Activated CD4-positive, alpha-beta T cell treated with anti-CD3 and anti-CD28 coated beads, Interleukin-2, amount 10 ng/mL, durations not matched to agents 7 days and 5 days (primary cell): ENCODE results near the gene PIGT. TPM values are rescaled to one million over a fixed set of nuclear protein-coding genes. Genes with fewer than 3 reads are reported as not detected.
A peak's percentile ranks its signal among the peaks of the same experiment; 100 is the strongest.

Experiments used
- CTCF ChIA-PET: fragments of 350-600 bp; sonication (Branson Sonifier 250); formaldehyde crosslinking; loops from one replicate; lab custom pipeline; 2021; ENCODE audit warnings: antibody characterized with exemption; lab: Charles Lee
- POLR2A ChIA-PET: fragments of 350-600 bp; sonication (Branson Sonifier 250); formaldehyde crosslinking; loops from one replicate; lab custom pipeline; 2021; ENCODE audit warnings: antibody characterized with exemption; lab: Charles Lee
- DNase-seq: peaks from one replicate; pipeline ENCODE4 v3.0.0-alpha.2; 2020
- H3K27ac Mint-ChIP-seq: one replicate; pipeline ENCODE4 v1.8.0; 2021; ENCODE audit warnings: mild to moderate bottlenecking, moderate library complexity, mixed read lengths
- H3K27me3 Mint-ChIP-seq: one replicate; pipeline ENCODE4 v1.8.0; 2021; ENCODE audit warnings: mixed read lengths
- H3K36me3 Mint-ChIP-seq: one replicate; pipeline ENCODE4 v1.8.0; 2021; ENCODE audit warnings: low read depth, mixed read lengths
- H3K4me1 Mint-ChIP-seq: one replicate; pipeline ENCODE4 v1.8.0; 2021; ENCODE audit warnings: mixed read lengths
- H3K4me3 Mint-ChIP-seq: one replicate; pipeline ENCODE4 v1.8.0; 2021; ENCODE audit warnings: mild to moderate bottlenecking, moderate library complexity, mixed read lengths
- H3K9me3 Mint-ChIP-seq: one replicate; pipeline ENCODE4 v1.8.0; 2021; ENCODE audit warnings: mixed read lengths
- total RNA-seq, 2 experiments: library from RNA; stranded (reverse); gene quantifications; one replicate each; pipeline ENCODE4 v1.2.3, GENCODE V29; 2021

PIGT gene
- 10 to 100 TPM; 66.3 to 77.9 TPM for total RNA-seq

DNA sequence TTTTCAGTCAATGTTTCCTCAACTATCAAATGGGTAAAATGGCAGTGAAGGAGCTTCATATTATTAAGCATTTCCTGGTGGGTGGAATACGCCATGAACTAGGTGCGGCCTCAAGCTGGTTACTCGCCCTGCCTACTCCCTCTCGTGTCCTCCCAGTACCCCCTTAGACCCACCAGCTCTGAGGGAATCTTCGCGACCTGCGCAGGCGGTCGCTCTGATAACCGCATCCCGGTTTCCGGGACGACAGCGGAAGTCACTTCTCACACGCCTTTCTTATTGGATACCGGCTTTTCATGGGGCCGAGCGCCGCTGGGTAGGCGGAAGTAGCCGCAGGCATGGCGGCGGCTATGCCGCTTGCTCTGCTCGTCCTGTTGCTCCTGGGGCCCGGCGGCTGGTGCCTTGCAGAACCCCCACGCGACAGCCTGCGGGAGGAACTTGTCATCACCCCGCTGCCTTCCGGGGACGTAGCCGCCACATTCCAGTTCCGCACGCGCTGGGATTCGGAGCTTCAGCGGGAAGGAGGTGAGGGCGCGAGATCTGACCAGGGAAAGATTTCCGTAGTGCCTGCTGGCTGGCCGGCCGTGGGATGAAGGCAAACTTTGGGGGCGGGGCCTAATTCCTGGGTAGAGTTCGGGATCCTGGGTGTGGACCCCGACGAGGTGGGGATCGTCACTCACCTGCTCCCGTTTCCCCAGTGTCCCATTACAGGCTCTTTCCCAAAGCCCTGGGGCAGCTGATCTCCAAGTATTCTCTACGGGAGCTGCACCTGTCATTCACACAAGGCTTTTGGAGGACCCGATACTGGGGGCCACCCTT is at the start of gene PIGT:
Gene PIGT, plus strand, starts transcription at position 320 of the 816 bp plus-strand sequence. Its CDS starts 16 bp downstream, at position 336.
- H3K27ac Mint-ChIP-seq: peak within 1 kb of the TSS; percentile 94
- H3K36me3 Mint-ChIP-seq: peaks cover 22% of the 10 kb centered on the region
- peak; percentile 91 for DNase-seq
- no peaks in the 10 kb centered on the region for H3K27me3 Mint-ChIP-seq
- CTCF ChIA-PET: interaction anchor here (1.0 to 1.7 kb wide), 3 partner anchors 21 to 53 kb away, joined by 4 to 10 read pairs (median 8); partner anchors contain the start of gene SYS1
- POLR2A ChIA-PET: interaction anchor here (1.1 kb wide), 1 partner anchor 9 kb away, joined by 3 read pairs; no protein-coding TSS in a partner anchor
- peaks cover 36% of the 10 kb centered on the region for H3K4me1 Mint-ChIP-seq
- peak within 1 kb of the TSS; percentile 93 for H3K4me3 Mint-ChIP-seq
- H3K9me3 Mint-ChIP-seq: no peaks in the 10 kb centered on the region

DNA sequence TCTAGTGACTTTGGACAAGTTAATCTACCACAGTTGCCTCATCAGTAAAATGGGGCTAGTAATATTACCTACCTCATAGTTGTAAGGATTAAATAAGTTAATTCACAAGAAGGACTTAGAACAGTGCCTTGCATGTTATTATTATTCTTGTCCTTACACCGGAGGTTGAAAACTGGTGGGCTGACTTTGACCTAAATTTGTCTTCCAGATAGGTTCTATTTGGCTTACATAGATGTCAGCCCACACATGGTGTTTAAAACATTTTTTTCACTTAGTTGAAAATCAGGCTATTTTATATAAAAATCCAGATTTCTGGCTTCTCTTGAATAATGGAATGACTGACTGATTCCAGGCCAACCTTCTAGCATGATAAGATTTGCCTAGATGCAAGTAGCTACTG is 49.7 kb upstream of the PIGT start:
- Mint-ChIP-seq H3K9me3 (no peaks in the 10 kb centered on the region), H3K27me3 (no peaks in the 10 kb centered on the region), H3K27ac (no peak overlapping the region), H3K4me1 (peaks cover 58% of the 10 kb centered on the region), H3K36me3 (peaks cover 31% of the 10 kb centered on the region), H3K4me3 (no peak overlapping the region)
- ChIA-PET CTCF (interaction anchor here (2.4 to 4.4 kb wide), 2 partner anchors 7 to 71 kb away, joined by 13 to 71 read pairs; no protein-coding TSS in a partner anchor), POLR2A (no interaction called here)
- DNase-seq: no peak

GRCh38 chr20:45366631-45367030 is 49.3 kb upstream of the PIGT start:
- ChIA-PET CTCF (interaction anchor here (1.2 to 2.4 kb wide), 3 partner anchors 63 to 98 kb away, joined by 3 to 13 read pairs (median 4); no protein-coding TSS in a partner anchor), POLR2A (no interaction called here)
- Mint-ChIP-seq H3K4me1 (peaks cover 61% of the 10 kb centered on the region), H3K4me3 (no peak overlapping the region), H3K27ac (no peak overlapping the region), H3K9me3 (no peaks in the 10 kb centered on the region), H3K36me3 (peaks cover 31% of the 10 kb centered on the region), H3K27me3 (no peaks in the 10 kb centered on the region)
- DNase-seq: no peak

GRCh38 chr20:45367126-45367525 is 48.8 kb upstream of the PIGT start:
- CTCF ChIA-PET: interaction anchor here (1.2 to 2.4 kb wide), 3 partner anchors 62 to 98 kb away, joined by 3 to 13 read pairs (median 4); no protein-coding TSS in a partner anchor
- no peak for DNase-seq
- POLR2A ChIA-PET: no interaction called here
- Mint-ChIP-seq H3K9me3 (no peaks in the 10 kb centered on the region), H3K4me3 (no peak overlapping the region), H3K27me3 (no peaks in the 10 kb centered on the region), H3K36me3 (peaks cover 31% of the 10 kb centered on the region), H3K4me1 (peaks cover 62% of the 10 kb centered on the region), H3K27ac (no peak overlapping the region)

GRCh38 chr20:45368221-45368980 is 47.5 kb upstream of the PIGT start:
- ChIA-PET CTCF (interaction anchor here (0.6 to 3.2 kb wide), 7 partner anchors 8 to 484 kb away, joined by 3 to 16 read pairs (median 4); no protein-coding TSS in a partner anchor), POLR2A (no interaction called here)
- Mint-ChIP-seq H3K9me3 (no peaks in the 10 kb centered on the region), H3K4me1 (peaks cover 68% of the 10 kb centered on the region), H3K4me3 (peak overlapping the region; percentile 41), H3K36me3 (peaks cover 35% of the 10 kb centered on the region), H3K27me3 (no peaks in the 10 kb centered on the region), H3K27ac (peak overlapping the region; percentile 78)
- peak; percentile 56 for DNase-seq

DNA sequence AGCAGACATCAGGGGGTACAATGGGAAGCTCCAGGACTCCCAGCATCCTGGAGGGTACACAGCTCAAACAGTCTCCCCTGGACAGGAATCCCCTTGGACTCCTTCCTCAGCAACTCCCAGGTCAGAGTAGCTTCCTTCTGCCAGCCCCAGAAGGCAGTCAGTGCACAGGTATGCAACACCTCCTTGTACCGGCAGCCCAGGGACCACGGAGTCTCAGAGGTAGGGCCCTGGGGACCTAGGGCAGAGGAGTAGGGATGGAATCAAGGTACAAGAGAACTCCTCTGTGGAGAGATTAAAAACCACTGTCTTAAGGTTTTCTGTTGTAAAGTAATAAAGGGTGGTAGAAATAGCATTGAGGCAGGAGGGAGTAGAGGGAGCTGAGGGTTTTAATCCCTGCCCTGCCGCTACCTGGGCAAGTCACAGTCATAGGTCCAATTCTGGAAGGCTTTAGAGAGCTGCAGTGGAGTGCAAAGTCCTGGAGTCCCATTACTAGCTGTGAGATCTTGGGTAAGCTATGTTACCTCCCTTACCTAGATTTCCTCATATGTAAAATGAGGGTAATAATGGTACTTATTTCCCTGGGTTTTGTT is 45.3 kb upstream of the PIGT start:
- Mint-ChIP-seq H3K36me3 (peaks cover 29% of the 10 kb centered on the region), H3K4me1 (peaks cover 64% of the 10 kb centered on the region), H3K27ac (peak overlapping the region; percentile 50), H3K4me3 (no peak overlapping the region), H3K9me3 (no peaks in the 10 kb centered on the region), H3K27me3 (no peaks in the 10 kb centered on the region)
- no peak for DNase-seq
- POLR2A ChIA-PET: no interaction called here
- CTCF ChIA-PET: interaction anchor here (0.6 to 7.4 kb wide), 8 partner anchors 6 to 410 kb away, joined by 3 to 76 read pairs (median 4); partner anchors contain the start of gene SYS1

DNA sequence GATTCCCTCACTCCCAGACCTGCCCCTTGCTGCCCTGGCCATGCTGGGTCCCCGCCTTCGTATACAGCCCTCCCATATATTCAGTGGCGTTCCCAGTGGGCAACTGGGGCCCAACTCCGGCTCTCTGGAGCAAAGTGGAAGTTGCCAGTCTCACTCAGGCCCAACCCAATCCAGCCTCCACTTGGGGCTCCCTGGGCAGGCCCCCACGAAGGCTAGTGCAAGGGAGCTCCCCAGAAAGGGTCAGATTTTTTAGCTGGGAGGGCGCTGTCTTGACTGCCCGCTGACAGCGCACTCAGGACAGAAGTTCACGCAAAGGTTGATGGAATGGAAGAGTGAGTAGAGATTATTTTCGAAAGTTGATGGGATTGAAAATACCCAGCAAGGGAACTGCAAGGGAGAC is 43.7 kb upstream of the PIGT start:
- CTCF ChIA-PET: interaction anchor here (1.0 to 7.4 kb wide), 9 partner anchors 8 to 399 kb away, joined by 3 to 76 read pairs (median 10); partner anchors contain the start of genes SDC4 and SYS1
- Mint-ChIP-seq H3K27ac (no peak overlapping the region), H3K36me3 (peaks cover 19% of the 10 kb centered on the region), H3K4me3 (peak overlapping the region; percentile 25), H3K4me1 (peaks cover 52% of the 10 kb centered on the region), H3K27me3 (no peaks in the 10 kb centered on the region), H3K9me3 (no peaks in the 10 kb centered on the region)
- POLR2A ChIA-PET: interaction anchor here (2.2 kb wide), 1 partner anchor 9 kb away, joined by 10 read pairs; the partner anchor contains the start of gene SYS1
- no peak for DNase-seq

DNA sequence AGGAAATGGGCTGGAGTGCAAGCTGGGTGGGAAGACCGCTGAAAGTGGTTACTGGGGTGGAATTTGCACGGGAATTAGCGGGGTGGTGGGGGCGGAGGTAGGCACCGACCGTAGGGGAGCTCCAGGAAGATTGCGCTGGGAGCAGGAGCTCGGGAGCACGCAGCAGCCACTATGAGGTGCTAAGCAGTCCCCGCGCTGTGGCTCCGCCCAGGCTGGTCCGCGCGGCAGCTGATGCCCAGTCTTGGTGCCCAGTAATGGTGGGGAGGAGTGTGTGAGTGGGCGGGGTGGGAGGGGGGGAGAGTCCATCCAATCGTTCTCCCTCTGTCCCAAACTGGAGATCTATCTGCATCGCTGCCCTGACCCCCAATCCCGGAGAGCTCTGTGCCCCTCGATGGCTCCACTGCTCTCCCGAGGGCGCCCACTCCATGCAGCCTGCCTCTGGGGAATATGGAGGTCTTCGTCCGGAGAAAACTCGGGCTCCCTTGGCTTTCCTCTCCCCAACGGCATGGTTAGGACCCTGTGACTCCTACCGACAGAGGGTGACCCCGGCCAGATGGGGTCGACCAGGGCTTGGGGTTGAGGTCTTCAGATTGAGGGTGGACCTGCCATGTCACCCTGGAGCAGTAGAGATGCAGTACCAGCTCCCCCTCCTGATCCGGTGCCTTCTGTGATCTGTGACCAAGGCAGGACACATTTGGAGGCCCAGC is 43.1 kb upstream of the PIGT start:
- Mint-ChIP-seq H3K27ac (peak overlapping the region; percentile 89), H3K36me3 (peaks cover 13% of the 10 kb centered on the region), H3K9me3 (no peaks in the 10 kb centered on the region), H3K27me3 (no peaks in the 10 kb centered on the region), H3K4me1 (peaks cover 47% of the 10 kb centered on the region), H3K4me3 (peak overlapping the region; percentile 68)
- no peak for DNase-seq
- ChIA-PET POLR2A (interaction anchor here (1.4 to 2.2 kb wide), 2 partner anchors 10 to 65 kb away, joined by 7 to 10 read pairs; partner anchors contain the start of gene SYS1), CTCF (interaction anchor here (0.8 to 7.4 kb wide), 26 partner anchors 9 to 399 kb away, joined by 3 to 76 read pairs (median 8); partner anchors contain the start of genes DBNDD2, PIGT, SDC4 and SYS1)

- POLR2A ChIA-PET: interaction anchor here (1.4 to 2.2 kb wide), 2 partner anchors 10 to 64 kb away, joined by 7 to 10 read pairs; partner anchors contain the start of gene SYS1
These were observed 42.4 kb upstream of the PIGT start for GRCh38 chr20:45373353-45374100.

DNA sequence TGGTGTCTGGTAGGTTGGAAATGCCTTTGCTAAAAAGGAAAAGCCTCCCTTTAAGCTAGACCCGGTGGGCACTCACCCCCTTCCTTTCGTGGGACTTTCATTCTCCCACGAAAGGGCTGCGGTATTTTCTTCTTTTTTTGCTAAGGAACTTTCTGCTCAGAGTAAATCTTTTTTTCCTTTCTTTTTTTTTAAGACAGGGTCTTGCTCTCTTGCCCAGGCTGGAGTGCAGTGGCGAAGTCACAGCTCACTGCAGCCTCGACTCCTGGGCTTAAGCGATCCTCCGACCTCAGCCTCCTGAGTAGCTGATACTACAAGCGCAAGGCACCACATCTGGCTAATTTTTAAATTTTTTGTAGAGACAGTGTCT is 41.9 kb upstream of the PIGT start:
- peaks cover 4% of the 10 kb centered on the region for H3K36me3 Mint-ChIP-seq
- peak overlapping the region; percentile 89 for H3K27ac Mint-ChIP-seq
- DNase-seq: no peak
- CTCF ChIA-PET: interaction anchor here (0.6 to 7.4 kb wide), 38 partner anchors 8 to 417 kb away, joined by 3 to 76 read pairs (median 6); partner anchors contain the start of genes DBNDD2, PIGT, SDC4 and SYS1
- H3K4me1 Mint-ChIP-seq: peaks cover 34% of the 10 kb centered on the region
- peak overlapping the region; percentile 68 for H3K4me3 Mint-ChIP-seq
- H3K9me3 Mint-ChIP-seq: no peaks in the 10 kb centered on the region
- no peaks in the 10 kb centered on the region for H3K27me3 Mint-ChIP-seq
- POLR2A ChIA-PET: interaction anchor here (1.4 to 2.2 kb wide), 2 partner anchors 11 to 63 kb away, joined by 7 to 10 read pairs; partner anchors contain the start of gene SYS1

More at GRCh38 chr20:45373353-45374100, 42.4 kb upstream of the PIGT start:
- peaks cover 39% of the 10 kb centered on the region for H3K4me1 Mint-ChIP-seq
- peak overlapping the region; percentile 68 for H3K4me3 Mint-ChIP-seq
- CTCF ChIA-PET: interaction anchor here (0.6 to 7.4 kb wide), 40 partner anchors 9 to 417 kb away, joined by 3 to 76 read pairs (median 5); partner anchors contain the start of genes DBNDD2, PIGT, SDC4 and SYS1
- peak overlapping the region; percentile 89 for H3K27ac Mint-ChIP-seq
- no peaks in the 10 kb centered on the region for H3K27me3 Mint-ChIP-seq
- peak; percentile 90 for DNase-seq
- H3K36me3 Mint-ChIP-seq: peaks cover 6% of the 10 kb centered on the region
- H3K9me3 Mint-ChIP-seq: no peaks in the 10 kb centered on the region
